ENCODE results near the gene TTC3. TPM values are rescaled to one million over a fixed set of nuclear protein-coding genes. Genes with fewer than 3 reads are reported as not detected.
"Not testable (repeated sequence)": the region's sequence is repeated elsewhere in the genome, so short reads cannot be mapped to it uniquely, and the experiment has no call there.

TTC3 gene
- total and polyA plus RNA-seq, 2 of the 13 experiments (the other 11 are each of a cell fraction or from before 2014, with no cell fraction given) = 55.7 to 108 TPM

DNA sequence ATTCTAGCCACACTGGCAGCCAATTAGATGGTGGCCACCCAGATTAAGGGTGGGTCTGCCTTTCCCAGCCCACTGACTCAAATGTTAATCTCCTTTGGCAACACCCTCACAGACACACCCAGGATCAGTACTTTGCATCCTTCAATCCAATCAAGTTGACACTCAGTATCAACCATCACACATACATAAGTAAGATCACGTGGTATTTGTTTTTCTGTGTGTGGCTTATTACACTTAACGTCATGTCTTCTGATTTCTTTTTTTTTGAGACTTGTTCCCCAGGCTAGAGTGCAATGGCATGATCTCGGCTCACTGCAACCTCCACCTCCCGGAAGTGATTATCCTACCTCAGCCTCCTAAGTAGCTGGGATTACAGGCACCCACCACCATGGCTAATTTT lies 38.7 kb upstream of the TTC3 start:
- ATAC-seq; H4K20me1 ChIP-seq (ENCODE audit: insufficient read depth, low read length); H3K4me1 ChIP-seq (ENCODE audit: insufficient read depth, low read length); DNase-seq (ENCODE audit: low spot score); BruUV-seq (replicated peaks); FAIRE-seq; H3K9ac ChIP-seq (ENCODE audit: insufficient read depth, low read depth, low read length); H3K4me3 ChIP-seq (replicated peaks in 1 of 3; ENCODE audit: insufficient read depth in 1 of 3, low read depth in 2 of 3, low read length in 3 of 3); in situ Hi-C loops (cut with HindIII; ENCODE audit: extremely low pct_ligation_motif_present, low pct_unique_long_range_greater_than_20kb); H2AFZ ChIP-seq (ENCODE audit: low read length); intact Hi-C loops (cut with micrococcal nuclease; ENCODE audit: unreplicated experiment); H3K9me3 ChIP-seq (ENCODE audit: low read length); H3K4me2 ChIP-seq (ENCODE audit: low read depth, low read length); POLR2A ChIA-PET; H3K27me3 ChIP-seq (ENCODE audit: control insufficient read depth in 1 of 2, insufficient read depth in 2 of 2, low read length in 2 of 2); H3K79me2 ChIP-seq (ENCODE audit: insufficient read depth, low read length); H3K27ac ChIP-seq (ENCODE audit: extremely low read length, insufficient read depth, low read length); CTCF ChIA-PET (ENCODE audit: low intra/inter-chr PET ratio, low total read pairs); H3K36me3 ChIP-seq (replicated peaks in 1 of 2; ENCODE audit: control insufficient read depth in 1 of 2, insufficient read depth in 2 of 2, low read length in 2 of 2): not testable (repeated sequence)
- TF ChIP-seq RAD51 (IDR thresholded peaks at IDR 0.05; ENCODE audit: borderline replicate concordance) = peak; percentile 58; the same call in 1 of the 2 replicates
- WGBS (ENCODE audit: low lambda C conversion rate) = 46% methylated on average over 4 of the region's 4 CpGs

DNA sequence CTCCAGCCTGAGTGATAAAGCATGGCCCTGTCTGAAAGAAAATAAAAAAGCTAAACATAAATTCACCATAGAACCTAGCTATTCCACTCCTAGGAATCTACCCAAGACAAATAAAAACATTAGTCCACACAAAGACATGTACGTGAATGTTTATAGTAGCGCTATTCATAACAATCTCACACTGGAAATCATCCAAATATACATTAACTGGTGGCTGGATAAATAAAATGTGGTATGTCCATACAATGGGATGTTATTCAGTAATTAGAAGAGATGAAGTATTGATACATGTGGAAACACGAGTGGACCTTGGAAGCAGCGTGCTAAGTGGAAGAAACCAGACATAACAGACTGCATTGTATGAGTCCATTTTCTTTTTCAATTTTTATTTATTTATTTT lies 36.9 kb upstream of the TTC3 start:
- Histone ChIP-seq H3K9ac (ENCODE audit: insufficient read depth, low read depth, low read length) (no peak overlapping the region), H3K27ac (ENCODE audit: extremely low read length, insufficient read depth, low read length) (no peak overlapping the region), H3K4me2 (ENCODE audit: low read depth, low read length) (no peak overlapping the region), H2AFZ (ENCODE audit: low read length) (no peak overlapping the region), H3K9me3 (ENCODE audit: low read length) (no peaks in the 10 kb centered on the region), H3K4me3 (replicated peaks in 1 of 3; ENCODE audit: insufficient read depth in 1 of 3, low read depth in 2 of 3, low read length in 3 of 3) (no peak overlapping the region), H3K79me2 (ENCODE audit: insufficient read depth, low read length) (no peaks in the 10 kb centered on the region), H3K36me3 (replicated peaks in 1 of 2; ENCODE audit: control insufficient read depth in 1 of 2, insufficient read depth in 2 of 2, low read length in 2 of 2) (no peaks in the 10 kb centered on the region), H3K4me1 (ENCODE audit: insufficient read depth, low read length) (no peaks in the 10 kb centered on the region), H3K27me3 (ENCODE audit: control insufficient read depth in 1 of 2, insufficient read depth in 2 of 2, low read length in 2 of 2) (no peaks in the 10 kb centered on the region), H4K20me1 (ENCODE audit: insufficient read depth, low read length) (no peaks in the 10 kb centered on the region)
- FAIRE-seq (no peak), ATAC-seq (no peak), DNase-seq (ENCODE audit: low spot score) (no peak)
- TF ChIP-seq, protein P1, sequence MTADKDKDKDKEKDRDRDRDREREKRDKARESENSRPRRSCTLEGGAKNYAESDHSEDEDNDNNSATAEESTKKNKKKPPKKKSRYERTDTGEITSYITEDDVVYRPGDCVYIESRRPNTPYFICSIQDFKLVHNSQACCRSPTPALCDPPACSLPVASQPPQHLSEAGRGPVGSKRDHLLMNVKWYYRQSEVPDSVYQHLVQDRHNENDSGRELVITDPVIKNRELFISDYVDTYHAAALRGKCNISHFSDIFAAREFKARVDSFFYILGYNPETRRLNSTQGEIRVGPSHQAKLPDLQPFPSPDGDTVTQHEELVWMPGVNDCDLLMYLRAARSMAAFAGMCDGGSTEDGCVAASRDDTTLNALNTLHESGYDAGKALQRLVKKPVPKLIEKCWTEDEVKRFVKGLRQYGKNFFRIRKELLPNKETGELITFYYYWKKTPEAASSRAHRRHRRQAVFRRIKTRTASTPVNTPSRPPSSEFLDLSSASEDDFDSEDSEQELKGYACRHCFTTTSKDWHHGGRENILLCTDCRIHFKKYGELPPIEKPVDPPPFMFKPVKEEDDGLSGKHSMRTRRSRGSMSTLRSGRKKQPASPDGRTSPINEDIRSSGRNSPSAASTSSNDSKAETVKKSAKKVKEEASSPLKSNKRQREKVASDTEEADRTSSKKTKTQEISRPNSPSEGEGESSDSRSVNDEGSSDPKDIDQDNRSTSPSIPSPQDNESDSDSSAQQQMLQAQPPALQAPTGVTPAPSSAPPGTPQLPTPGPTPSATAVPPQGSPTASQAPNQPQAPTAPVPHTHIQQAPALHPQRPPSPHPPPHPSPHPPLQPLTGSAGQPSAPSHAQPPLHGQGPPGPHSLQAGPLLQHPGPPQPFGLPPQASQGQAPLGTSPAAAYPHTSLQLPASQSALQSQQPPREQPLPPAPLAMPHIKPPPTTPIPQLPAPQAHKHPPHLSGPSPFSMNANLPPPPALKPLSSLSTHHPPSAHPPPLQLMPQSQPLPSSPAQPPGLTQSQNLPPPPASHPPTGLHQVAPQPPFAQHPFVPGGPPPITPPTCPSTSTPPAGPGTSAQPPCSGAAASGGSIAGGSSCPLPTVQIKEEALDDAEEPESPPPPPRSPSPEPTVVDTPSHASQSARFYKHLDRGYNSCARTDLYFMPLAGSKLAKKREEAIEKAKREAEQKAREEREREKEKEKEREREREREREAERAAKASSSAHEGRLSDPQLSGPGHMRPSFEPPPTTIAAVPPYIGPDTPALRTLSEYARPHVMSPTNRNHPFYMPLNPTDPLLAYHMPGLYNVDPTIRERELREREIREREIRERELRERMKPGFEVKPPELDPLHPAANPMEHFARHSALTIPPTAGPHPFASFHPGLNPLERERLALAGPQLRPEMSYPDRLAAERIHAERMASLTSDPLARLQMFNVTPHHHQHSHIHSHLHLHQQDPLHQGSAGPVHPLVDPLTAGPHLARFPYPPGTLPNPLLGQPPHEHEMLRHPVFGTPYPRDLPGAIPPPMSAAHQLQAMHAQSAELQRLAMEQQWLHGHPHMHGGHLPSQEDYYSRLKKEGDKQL (CRISPR knock-in tag; IDR thresholded peaks at IDR 0.05; ENCODE audit: low read depth) = no peak
- TF ChIP-seq HOXA7 (CRISPR knock-in tag; IDR thresholded peaks at IDR 0.05) (no peak), RORA (CRISPR knock-in tag; IDR thresholded peaks at IDR 0.05) (no peak), ZNF589 (CRISPR knock-in tag; conservative IDR thresholded peaks at IDR 0.05) (no peak), CCAR2 (optimal IDR thresholded peaks at IDR 0.05; ENCODE audit: low read depth, low read length) (no peak), ZNF7 (CRISPR knock-in tag; IDR thresholded peaks at IDR 0.05) (no peak), ZBTB1 (CRISPR knock-in tag; IDR thresholded peaks at IDR 0.05; ENCODE audit: borderline replicate concordance) (no peak)
- TF ChIP-seq, protein P2, sequence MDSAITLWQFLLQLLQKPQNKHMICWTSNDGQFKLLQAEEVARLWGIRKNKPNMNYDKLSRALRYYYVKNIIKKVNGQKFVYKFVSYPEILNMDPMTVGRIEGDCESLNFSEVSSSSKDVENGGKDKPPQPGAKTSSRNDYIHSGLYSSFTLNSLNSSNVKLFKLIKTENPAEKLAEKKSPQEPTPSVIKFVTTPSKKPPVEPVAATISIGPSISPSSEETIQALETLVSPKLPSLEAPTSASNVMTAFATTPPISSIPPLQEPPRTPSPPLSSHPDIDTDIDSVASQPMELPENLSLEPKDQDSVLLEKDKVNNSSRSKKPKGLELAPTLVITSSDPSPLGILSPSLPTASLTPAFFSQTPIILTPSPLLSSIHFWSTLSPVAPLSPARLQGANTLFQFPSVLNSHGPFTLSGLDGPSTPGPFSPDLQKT (CRISPR knock-in tag; IDR thresholded peaks at IDR 0.05; ENCODE audit: borderline replicate concordance) = no peak
- no TSS peak for BruUV-seq (replicated peaks)
- ChIA-PET POLR2A (no interaction called here), CTCF (ENCODE audit: low intra/inter-chr PET ratio, low total read pairs) (no interaction called here)
- intact Hi-C loops (cut with micrococcal nuclease; ENCODE audit: unreplicated experiment) (no loop called here), in situ Hi-C loops (cut with HindIII; ENCODE audit: extremely low pct_ligation_motif_present, low pct_unique_long_range_greater_than_20kb) (no loop called here)
- 64% methylated on average over 4 of the region's 4 CpGs for WGBS (ENCODE audit: low lambda C conversion rate)

Measured in HepG2 (cell line).